HEK293 (cell line): Measurements from ENCODE around the gene OR5F1.

ENCODE experiments used
- CTCF ChIA-PET: fragments of 350-600 bp; formaldehyde crosslinking; extraction: SDS; loops from one replicate; lab custom pipeline; 2021; ENCODE audit warnings: antibody characterized with exemption; lab: Yijun Ruan, JAX
- POLR2A ChIA-PET: fragments of 300-600 bp; formaldehyde crosslinking; extraction: SDS; loops from one replicate; lab custom pipeline; 2020; ENCODE audit warnings: antibody characterized with exemption, inconsistent platforms; lab: Yijun Ruan, JAX
- H3K27ac ChIP-seq: fragments of 200-500 bp; sonication (Bioruptor generic); 2 replicates; pipeline ENCODE4 v1.5.1; 2014; ENCODE audit warnings: low read depth, low read length, control low read depth, inconsistent platforms; ENCODE audit errors: extremely low read depth
- H3K36me3 ChIP-seq, 2 experiments: fragments of 200-500 bp in 1 of 2; sonication (Bioruptor generic) in 1 of 2; 1 replicate in 1 of 2; 2 replicates in 1 of 2; pipeline ENCODE4 v1.5.1; 2014 to 2017; ENCODE audit warnings: inconsistent platforms in 2 of 2, low read length in 2 of 2; ENCODE audit not compliant: control insufficient read depth in 2 of 2, insufficient read depth in 1 of 2
- H3K4me1 ChIP-seq: fragments of 200-500 bp; sonication (Bioruptor generic); 2 replicates; pipeline ENCODE4 v1.5.1; 2014; ENCODE audit warnings: mild to moderate bottlenecking, low read length, inconsistent platforms; ENCODE audit not compliant: control insufficient read depth, insufficient read depth
- H3K4me3 ChIP-seq: 2 replicates; pipeline ENCODE4 v1.5.1; 2011; ENCODE audit warnings: low read depth, mild to moderate bottlenecking, control low read depth, low read length, moderate library complexity
- H3K9me3 ChIP-seq: fragments of 200-500 bp; sonication (Bioruptor generic); 2 replicates; pipeline ENCODE4 v1.5.1; 2014; ENCODE audit warnings: low read depth, low read length, inconsistent platforms; ENCODE audit not compliant: control insufficient read depth, insufficient read depth
- GFI1B ChIP-seq: fragments of 450-650 bp; formaldehyde crosslinking; IDR thresholded peaks from 2 replicates; pipeline ENCODE4 v1.5.1; 2016; ENCODE audit warnings: missing biosample characterization, missing genetic modification characterization
- GLI2 ChIP-seq: fragments of 450-650 bp; formaldehyde crosslinking; IDR thresholded peaks from 2 replicates; pipeline ENCODE4; 2017; ENCODE audit warnings: missing biosample characterization, missing genetic modification characterization, low read depth, borderline replicate concordance
- GLI4 ChIP-seq: fragments of 450-650 bp; formaldehyde crosslinking; IDR thresholded peaks from 2 replicates; pipeline ENCODE4 v1.5.1; 2016; ENCODE audit warnings: missing biosample characterization, missing genetic modification characterization
- HOXA7 ChIP-seq: sonication (generic); formaldehyde crosslinking; IDR thresholded peaks from 2 replicates; pipeline ENCODE4 v1.8.1; 2022; ENCODE audit warnings: missing genetic modification reagents, borderline replicate concordance
- IKZF3 ChIP-seq: fragments of 450-650 bp; IDR thresholded peaks from 2 replicates; pipeline ENCODE4 v1.5.0; 2018; ENCODE audit warnings: missing biosample characterization, mild to moderate bottlenecking, missing genetic modification characterization, moderate library complexity
- KLF16 ChIP-seq: fragments of 450-650 bp; formaldehyde crosslinking; IDR thresholded peaks from 2 replicates; pipeline ENCODE4 v1.5.1; 2017; ENCODE audit warnings: missing biosample characterization, missing genetic modification characterization
- KLF8 ChIP-seq: fragments of 450-650 bp; formaldehyde crosslinking; IDR thresholded peaks from 2 replicates; pipeline ENCODE4 v1.5.1; 2016; ENCODE audit warnings: missing biosample characterization, missing genetic modification characterization
- MYNN ChIP-seq: fragments of 450-650 bp; formaldehyde crosslinking; IDR thresholded peaks from 2 replicates; pipeline ENCODE4 v1.5.1; 2016; ENCODE audit warnings: missing biosample characterization, missing genetic modification characterization, borderline replicate concordance
- REPIN1 ChIP-seq: fragments of 450-650 bp; formaldehyde crosslinking; IDR thresholded peaks from 2 replicates; pipeline ENCODE4 v1.5.1; 2017; ENCODE audit warnings: missing biosample characterization, missing genetic modification characterization, low read depth
- WT1 ChIP-seq: fragments of 450-650 bp; formaldehyde crosslinking; IDR thresholded peaks from 2 replicates; pipeline ENCODE4 v1.5.1; 2016; ENCODE audit warnings: missing biosample characterization, missing genetic modification characterization
- ZBTB1 ChIP-seq: fragments of 450-650 bp; formaldehyde crosslinking; IDR thresholded peaks from 2 replicates; pipeline ENCODE4 v1.5.1; 2016; ENCODE audit warnings: missing biosample characterization, missing genetic modification characterization
- ZFP3 ChIP-seq: fragments of 450-650 bp; formaldehyde crosslinking; IDR thresholded peaks from 2 replicates; pipeline ENCODE4 v1.5.1; 2016; ENCODE audit warnings: low read depth, missing biosample characterization, missing genetic modification characterization
- ZNF10 ChIP-seq: fragments of 450-650 bp; formaldehyde crosslinking; IDR thresholded peaks from 2 replicates; pipeline ENCODE4 v1.5.1; 2017; ENCODE audit warnings: missing biosample characterization, missing genetic modification characterization
- ZNF146 ChIP-seq: fragments of 450-650 bp; formaldehyde crosslinking; IDR thresholded peaks from 2 replicates; pipeline ENCODE4 v1.5.1; 2016; ENCODE audit warnings: missing biosample characterization, missing genetic modification characterization
- ZNF16 ChIP-seq: fragments of 450-650 bp; formaldehyde crosslinking; IDR thresholded peaks from 2 replicates; pipeline ENCODE4 v1.5.1; 2016; ENCODE audit warnings: low read depth, missing biosample characterization, missing genetic modification characterization
- ZNF175 ChIP-seq: fragments of 450-650 bp; formaldehyde crosslinking; IDR thresholded peaks from 2 replicates; pipeline ENCODE4 v1.5.1; 2016; ENCODE audit warnings: missing biosample characterization, missing genetic modification characterization
- ZNF302 ChIP-seq: fragments of 450-650 bp; formaldehyde crosslinking; IDR thresholded peaks from 2 replicates; pipeline ENCODE4 v1.5.1; 2016; ENCODE audit warnings: missing biosample characterization, missing genetic modification characterization, low read depth
- ZNF341 ChIP-seq: fragments of 450-650 bp; formaldehyde crosslinking; IDR thresholded peaks from 2 replicates; pipeline ENCODE4; 2016; ENCODE audit warnings: low read depth, missing biosample characterization, missing genetic modification characterization
- ZNF362 ChIP-seq: fragments of 450-650 bp; formaldehyde crosslinking; IDR thresholded peaks from 2 replicates; pipeline ENCODE4 v1.5.1; 2016; ENCODE audit warnings: missing biosample characterization, missing genetic modification characterization
- ZNF37A ChIP-seq: fragments of 450-650 bp; IDR thresholded peaks from 2 replicates; pipeline ENCODE4 v1.5.1; 2018; ENCODE audit warnings: missing biosample characterization, missing genetic modification characterization
- ZNF449 ChIP-seq: fragments of 450-650 bp; formaldehyde crosslinking; IDR thresholded peaks from 2 replicates; pipeline ENCODE4 v1.5.1; 2017; ENCODE audit warnings: missing biosample characterization, mild to moderate bottlenecking, missing genetic modification characterization, moderate library complexity
- ZNF473 ChIP-seq: fragments of 450-650 bp; formaldehyde crosslinking; IDR thresholded peaks from 2 replicates; pipeline ENCODE4 v1.5.1; 2017; ENCODE audit warnings: missing biosample characterization, missing genetic modification characterization
- ZNF514 ChIP-seq: fragments of 450-650 bp; formaldehyde crosslinking; IDR thresholded peaks from 2 replicates; pipeline ENCODE4 v1.5.1; 2016; ENCODE audit warnings: missing biosample characterization, missing genetic modification characterization
- ZNF521 ChIP-seq: fragments of 450-650 bp; formaldehyde crosslinking; IDR thresholded peaks from 2 replicates; pipeline ENCODE4 v1.5.1; 2017; ENCODE audit warnings: missing biosample characterization, mild to moderate bottlenecking, missing genetic modification characterization
- ZNF530 ChIP-seq: fragments of 450-650 bp; formaldehyde crosslinking; IDR thresholded peaks from 2 replicates; pipeline ENCODE4 v1.5.1; 2016; ENCODE audit warnings: low read depth, missing biosample characterization, missing genetic modification characterization
- ZNF544 ChIP-seq: fragments of 450-650 bp; formaldehyde crosslinking; IDR thresholded peaks from 2 replicates; pipeline ENCODE4 v1.5.0; 2017; ENCODE audit warnings: missing biosample characterization, missing genetic modification characterization
- ZNF776 ChIP-seq: fragments of 450-650 bp; formaldehyde crosslinking; IDR thresholded peaks from 2 replicates; pipeline ENCODE4 v1.5.0; 2017; ENCODE audit warnings: missing biosample characterization, missing genetic modification characterization, borderline replicate concordance
- TF ChIP-seq, protein P1 (sequence below): fragments of 450-650 bp; formaldehyde crosslinking; IDR thresholded peaks from 2 replicates; pipeline ENCODE4 v1.5.1; 2016; ENCODE audit warnings: missing biosample characterization, missing genetic modification characterization
- TF ChIP-seq, protein P2 (sequence below): fragments of 450-650 bp; formaldehyde crosslinking; IDR thresholded peaks from 2 replicates; pipeline ENCODE4 v1.5.1; 2017; ENCODE audit warnings: missing biosample characterization, missing genetic modification characterization

Gene OR5F1

GRCh38 chr11:55967914-55968313, 26.5 kb downstream of the OR5F1 start (continued):
- TF ChIP-seq ZNF37A (tag by site-specific recombination), result no peak
- TF ChIP-seq ZBTB1, result no peak
- TF ChIP-seq, protein P1, sequence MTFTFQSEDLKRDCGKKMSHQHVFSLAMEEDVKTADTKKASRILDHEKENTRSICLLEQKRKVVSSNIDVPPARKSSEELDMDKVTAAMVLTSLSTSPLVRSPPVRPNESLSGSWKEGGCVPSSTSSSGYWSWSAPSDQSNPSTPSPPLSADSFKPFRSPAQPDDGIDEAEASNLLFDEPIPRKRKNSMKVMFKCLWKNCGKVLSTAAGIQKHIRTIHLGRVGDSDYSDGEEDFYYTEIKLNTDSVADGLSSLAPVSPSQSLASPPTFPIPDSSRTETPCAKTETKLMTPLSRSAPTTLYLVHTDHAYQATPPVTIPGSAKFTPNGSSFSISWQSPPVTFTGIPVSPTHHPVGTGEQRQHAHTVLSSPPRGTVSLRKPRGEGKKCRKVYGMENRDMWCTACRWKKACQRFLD (tag by site-specific recombination), result no peak
- no peak for TF ChIP-seq HOXA7 (CRISPR knock-in tag)
- no peak for TF ChIP-seq ZNF449
- no peak for TF ChIP-seq REPIN1 (tag by site-specific recombination)

- H3K4me1 ChIP-seq, result no peaks in the 10 kb centered on the region
- ChIA-PET CTCF (no interaction called here), POLR2A (no interaction called here)
- H3K36me3 ChIP-seq, result no peaks in the 10 kb centered on the region
- TF ChIP-seq ZNF530 (tag by site-specific recombination), result no peak
- no peak for TF ChIP-seq WT1
- no peak for TF ChIP-seq ZNF473 (tag by site-specific recombination)
- TF ChIP-seq REPIN1 (tag by site-specific recombination), result no peak
- TF ChIP-seq ZNF362, result no peak
- no peak for TF ChIP-seq KLF8
- TF ChIP-seq MYNN (tag by site-specific recombination), result no peak
- TF ChIP-seq ZNF521 (tag by site-specific recombination), result no peak
- no peak for TF ChIP-seq GLI4 (tag by site-specific recombination)
- TF ChIP-seq ZNF146 (tag by site-specific recombination), result no peak
- no peak for TF ChIP-seq ZNF776 (tag by site-specific recombination)
- no peak for TF ChIP-seq ZNF10 (tag by site-specific recombination)
- no peak overlapping the region for H3K4me3 ChIP-seq
- no peak overlapping the region for H3K27ac ChIP-seq
- no peaks in the 10 kb centered on the region for H3K9me3 ChIP-seq
These were observed 28.0 kb downstream of the OR5F1 start for GRCh38 chr11:55966391-55966790.

DNA sequence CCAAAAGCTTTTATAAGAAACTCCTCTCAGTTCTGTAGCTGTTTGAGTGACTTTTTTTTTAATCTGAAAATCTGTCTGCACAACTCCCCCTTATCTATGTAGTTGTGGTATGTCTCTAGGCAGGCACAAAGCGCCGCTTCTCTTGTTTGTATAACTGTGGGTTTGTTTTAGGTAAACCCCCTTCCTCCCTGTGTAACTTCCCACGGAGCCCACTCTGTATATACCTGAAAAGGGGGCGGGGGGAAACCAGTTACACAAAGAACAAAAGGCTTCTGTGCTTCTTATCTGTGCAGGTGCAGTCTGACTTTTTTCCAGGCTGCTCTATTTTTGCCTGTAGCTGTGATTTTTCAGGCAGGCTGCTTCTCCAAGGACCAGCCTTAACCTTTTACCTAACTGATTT, 37.9 kb downstream of the OR5F1 start:
- TF ChIP-seq ZNF16 (tag by site-specific recombination), result no peak
- no peak for TF ChIP-seq ZNF175 (tag by site-specific recombination)
- no peak overlapping the region for H3K27ac ChIP-seq
- CTCF ChIA-PET, result no interaction called here
- H3K4me3 ChIP-seq, result no peak overlapping the region
- H3K36me3 ChIP-seq, result no peaks in the 10 kb centered on the region
- no peaks in the 10 kb centered on the region for H3K4me1 ChIP-seq
- H3K9me3 ChIP-seq, result no peaks in the 10 kb centered on the region
- POLR2A ChIA-PET, result no interaction called here

- TF ChIP-seq GLI2 (no peak), ZNF544 (tag by site-specific recombination) (no peak), ZNF514 (tag by site-specific recombination) (no peak), ZNF302 (no peak), ZFP3 (tag by site-specific recombination) (no peak), ZNF473 (tag by site-specific recombination) (no peak), IKZF3 (tag by site-specific recombination) (no peak), GFI1B (tag by site-specific recombination) (no peak), KLF16 (no peak), ZNF341 (tag by site-specific recombination) (no peak)
- TF ChIP-seq, protein P2, sequence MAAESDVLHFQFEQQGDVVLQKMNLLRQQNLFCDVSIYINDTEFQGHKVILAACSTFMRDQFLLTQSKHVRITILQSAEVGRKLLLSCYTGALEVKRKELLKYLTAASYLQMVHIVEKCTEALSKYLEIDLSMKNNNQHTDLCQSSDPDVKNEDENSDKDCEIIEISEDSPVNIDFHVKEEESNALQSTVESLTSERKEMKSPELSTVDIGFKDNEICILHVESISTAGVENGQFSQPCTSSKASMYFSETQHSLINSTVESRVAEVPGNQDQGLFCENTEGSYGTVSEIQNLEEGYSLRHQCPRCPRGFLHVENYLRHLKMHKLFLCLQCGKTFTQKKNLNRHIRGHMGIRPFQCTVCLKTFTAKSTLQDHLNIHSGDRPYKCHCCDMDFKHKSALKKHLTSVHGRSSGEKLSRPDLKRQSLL (tag by site-specific recombination), result no peak
These were observed 45.1 kb downstream of the OR5F1 start for GRCh38 chr11:55949330-55949729.

More at GRCh38 chr11:55949330-55949729, 45.1 kb downstream of the OR5F1 start:
- H3K36me3 ChIP-seq, result no peaks in the 10 kb centered on the region
- no peak overlapping the region for H3K27ac ChIP-seq
- H3K4me1 ChIP-seq, result no peaks in the 10 kb centered on the region
- no peaks in the 10 kb centered on the region for H3K9me3 ChIP-seq
- POLR2A ChIA-PET, result no interaction called here
- no peak overlapping the region for H3K4me3 ChIP-seq
- CTCF ChIA-PET, result interaction anchor here (0.7 kb wide), 1 partner anchor 870 kb away, joined by 3 read pairs; no protein-coding TSS in a partner anchor
